ENCODE results near the gene NR1I2.

DNA sequence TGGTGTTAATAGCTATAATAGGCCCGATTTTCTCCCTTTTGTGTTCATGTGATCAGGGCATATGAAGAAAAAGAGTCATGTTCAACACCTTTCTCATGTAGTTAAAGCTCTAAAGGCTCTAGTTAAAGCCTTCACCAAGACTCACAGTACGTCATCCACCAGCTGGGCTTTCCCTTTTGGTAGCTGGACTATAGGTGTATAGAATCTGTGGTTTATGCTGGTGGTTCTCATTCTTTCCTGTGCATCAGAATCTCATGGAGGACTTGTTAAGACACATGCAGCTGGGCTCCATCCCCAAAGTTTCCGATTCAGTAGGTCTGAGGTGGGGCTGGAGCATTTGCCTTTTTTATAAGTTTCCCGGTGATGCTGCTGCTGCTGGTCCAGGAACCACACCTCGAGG is 48.1 kb upstream of the NR1I2 start:
- TF ChIP-seq POLR2A (IDR thresholded peaks at IDR 0.05; ENCODE audit: low read depth, low read length): no peak
- TF ChIP-seq, protein P1, sequence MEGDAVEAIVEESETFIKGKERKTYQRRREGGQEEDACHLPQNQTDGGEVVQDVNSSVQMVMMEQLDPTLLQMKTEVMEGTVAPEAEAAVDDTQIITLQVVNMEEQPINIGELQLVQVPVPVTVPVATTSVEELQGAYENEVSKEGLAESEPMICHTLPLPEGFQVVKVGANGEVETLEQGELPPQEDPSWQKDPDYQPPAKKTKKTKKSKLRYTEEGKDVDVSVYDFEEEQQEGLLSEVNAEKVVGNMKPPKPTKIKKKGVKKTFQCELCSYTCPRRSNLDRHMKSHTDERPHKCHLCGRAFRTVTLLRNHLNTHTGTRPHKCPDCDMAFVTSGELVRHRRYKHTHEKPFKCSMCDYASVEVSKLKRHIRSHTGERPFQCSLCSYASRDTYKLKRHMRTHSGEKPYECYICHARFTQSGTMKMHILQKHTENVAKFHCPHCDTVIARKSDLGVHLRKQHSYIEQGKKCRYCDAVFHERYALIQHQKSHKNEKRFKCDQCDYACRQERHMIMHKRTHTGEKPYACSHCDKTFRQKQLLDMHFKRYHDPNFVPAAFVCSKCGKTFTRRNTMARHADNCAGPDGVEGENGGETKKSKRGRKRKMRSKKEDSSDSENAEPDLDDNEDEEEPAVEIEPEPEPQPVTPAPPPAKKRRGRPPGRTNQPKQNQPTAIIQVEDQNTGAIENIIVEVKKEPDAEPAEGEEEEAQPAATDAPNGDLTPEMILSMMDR (IDR thresholded peaks at IDR 0.05; ENCODE audit: extremely low read depth in 1 of 2, insufficient read depth in 1 of 2, low read depth in 1 of 2, low read length in 2 of 2): no peak
- TF ChIP-seq POLR2AphosphoS5 (IDR thresholded peaks at IDR 0.05; ENCODE audit: insufficient read depth, low read depth, low read length): no peak
- no peak for TF ChIP-seq EZH2 (IDR thresholded peaks at IDR 0.05; ENCODE audit: borderline replicate concordance, low read depth, low read length, severe bottlenecking)
- TF ChIP-seq, protein P2, sequence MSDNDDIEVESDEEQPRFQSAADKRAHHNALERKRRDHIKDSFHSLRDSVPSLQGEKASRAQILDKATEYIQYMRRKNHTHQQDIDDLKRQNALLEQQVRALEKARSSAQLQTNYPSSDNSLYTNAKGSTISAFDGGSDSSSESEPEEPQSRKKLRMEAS (IDR thresholded peaks at IDR 0.05; ENCODE audit: insufficient read depth, insufficient read length): no peak
- TF ChIP-seq MYC (IDR thresholded peaks at IDR 0.05; ENCODE audit: low read depth, low read length): no peak
